HG02642 (cell line): ENCODE measurements around the gene ANKRD13B.
A peak's percentile ranks its signal among the peaks of the same experiment; 100 is the strongest.

Experiments used
- ATAC-seq: cut with Tn5 transposase; IDR thresholded peaks from one replicate; pipeline ENCODE4 v1.9.1; 2021; ENCODE audit warnings: mild to moderate bottlenecking; ENCODE audit not compliant: unreplicated experiment, poor library complexity

The ANKRD13B gene

DNA sequence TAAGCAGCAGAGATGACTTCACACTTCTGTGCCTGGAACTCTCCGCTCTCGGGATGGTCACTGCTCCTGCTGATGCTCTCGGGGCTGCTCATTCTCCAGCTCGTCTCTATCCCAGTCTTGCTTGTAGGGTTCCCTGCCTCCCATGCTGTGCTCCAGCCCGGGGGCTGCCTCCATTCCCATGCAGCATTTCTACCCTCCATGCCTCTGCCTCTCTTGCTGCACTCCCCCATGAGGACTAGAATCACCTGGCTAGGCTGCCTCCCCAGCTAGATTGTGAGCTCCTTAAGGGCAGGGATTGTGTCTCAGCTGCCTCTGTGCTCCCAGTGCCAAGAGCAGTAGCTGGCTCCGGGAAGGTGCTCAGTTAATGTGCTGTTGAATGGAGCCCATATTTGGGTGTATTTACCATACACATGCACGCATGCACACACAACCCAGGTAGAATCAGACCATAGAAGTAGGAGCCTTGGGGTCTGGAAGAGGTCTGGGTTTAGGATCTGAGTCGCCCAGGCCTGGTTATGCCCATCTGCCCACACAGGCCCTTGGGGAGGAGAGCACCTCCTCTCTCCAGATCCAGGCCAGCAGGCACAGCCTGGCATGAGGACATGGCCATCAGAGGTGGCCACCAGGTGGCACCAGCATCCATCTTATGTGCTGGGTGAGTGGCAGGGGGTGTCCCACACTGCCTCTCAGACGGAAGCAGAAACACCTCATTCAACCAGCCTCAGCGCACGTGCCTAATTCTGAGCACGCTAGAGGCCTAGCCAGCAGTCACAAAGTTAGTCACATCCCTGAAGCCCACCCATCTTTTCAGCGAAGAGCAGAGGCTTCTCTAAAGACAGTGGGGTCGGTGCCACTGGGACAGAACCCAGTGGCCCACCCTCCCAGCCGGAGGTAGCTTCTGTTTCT is 12.8 kb upstream of the ANKRD13B start:
- ATAC-seq, result peak; percentile 71

GRCh38 chr17:29581583-29582253 is 11.2 kb upstream of the ANKRD13B start:
- no peak for ATAC-seq

DNA sequence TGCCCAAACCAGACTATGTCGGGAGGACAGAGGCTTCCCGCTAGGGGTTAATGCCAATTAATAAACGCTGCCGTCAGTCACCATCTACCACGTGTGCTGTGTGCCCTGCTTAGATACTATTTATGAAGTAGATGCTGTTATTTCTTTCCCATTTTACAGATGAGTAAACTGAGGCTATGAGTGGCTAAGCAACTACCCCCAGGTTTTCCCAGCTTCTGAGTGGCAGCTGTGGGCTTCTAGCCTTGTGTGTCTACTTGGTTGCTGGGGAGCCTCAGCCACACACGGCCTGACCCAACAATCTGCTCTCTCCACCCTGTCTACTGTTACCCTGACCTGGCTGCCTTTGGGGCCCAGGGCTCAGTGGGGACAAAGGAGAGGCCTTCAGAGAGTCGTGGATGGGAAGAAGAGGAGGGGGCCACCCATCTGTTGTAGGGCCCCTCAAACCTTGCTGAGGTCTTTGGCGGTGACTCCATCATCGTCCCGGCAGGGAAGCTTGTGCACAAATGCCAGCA is 10.6 kb upstream of the ANKRD13B start:
- ATAC-seq, result no peak

DNA sequence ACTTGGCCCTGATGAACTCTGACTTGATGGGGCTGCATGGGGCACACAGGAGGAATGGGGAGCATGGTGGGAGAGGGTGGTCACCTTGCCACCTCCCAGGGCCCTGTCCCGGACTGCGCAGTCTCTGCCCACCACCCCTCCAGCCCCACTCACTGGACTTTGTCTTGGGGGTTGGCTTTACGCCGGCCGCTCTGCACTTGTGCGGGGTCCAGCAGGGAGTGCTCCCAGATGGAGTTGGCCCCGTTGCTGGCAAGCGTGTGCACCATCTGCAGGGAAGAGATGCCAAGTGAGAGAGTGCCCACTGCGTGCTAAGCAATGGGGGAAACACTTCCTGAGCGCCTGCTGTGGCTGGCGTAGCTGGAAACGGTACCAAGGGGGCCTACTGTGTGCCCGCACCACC is 10.2 kb upstream of the ANKRD13B start:
- ATAC-seq, result no peak

GRCh38 chr17:29583324-29584248 is 9.3 kb upstream of the ANKRD13B start:
- ATAC-seq, result no peak

GRCh38 chr17:29584452-29585079 is 8.4 kb upstream of the ANKRD13B start:
- no peak for ATAC-seq

DNA sequence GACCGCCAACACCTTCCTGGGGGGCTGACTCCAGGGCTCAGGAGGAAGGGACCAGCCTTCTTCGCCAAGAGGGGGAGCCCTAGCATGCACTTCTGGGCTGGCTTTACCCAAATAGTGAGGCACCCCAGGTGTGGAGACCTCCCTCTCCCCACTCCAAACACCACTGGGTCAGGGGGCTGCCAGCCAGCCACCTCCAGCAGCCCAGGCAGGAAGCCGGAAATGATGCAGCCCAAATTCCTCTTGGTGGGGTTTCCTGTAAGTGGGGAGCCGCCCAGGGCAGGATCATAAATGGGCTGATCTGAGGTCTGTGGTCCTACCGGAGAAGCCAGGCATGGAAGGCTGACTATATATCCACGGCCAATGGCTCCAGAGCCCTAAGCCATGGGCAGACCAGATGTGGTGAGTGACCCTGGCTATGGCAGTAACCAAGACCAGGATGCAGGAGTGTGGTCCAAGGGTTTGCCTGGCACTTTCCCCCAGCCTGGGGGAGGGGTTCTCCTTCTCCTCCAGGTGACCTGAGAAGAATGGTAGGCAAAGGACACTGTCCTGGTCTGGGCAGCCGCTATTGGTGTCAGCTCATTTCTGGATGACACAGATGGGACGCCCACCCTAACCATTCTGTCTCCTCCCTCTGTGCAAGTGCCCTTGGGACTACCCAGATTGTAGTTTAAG is 7.7 kb upstream of the ANKRD13B start:
- no peak for ATAC-seq

DNA sequence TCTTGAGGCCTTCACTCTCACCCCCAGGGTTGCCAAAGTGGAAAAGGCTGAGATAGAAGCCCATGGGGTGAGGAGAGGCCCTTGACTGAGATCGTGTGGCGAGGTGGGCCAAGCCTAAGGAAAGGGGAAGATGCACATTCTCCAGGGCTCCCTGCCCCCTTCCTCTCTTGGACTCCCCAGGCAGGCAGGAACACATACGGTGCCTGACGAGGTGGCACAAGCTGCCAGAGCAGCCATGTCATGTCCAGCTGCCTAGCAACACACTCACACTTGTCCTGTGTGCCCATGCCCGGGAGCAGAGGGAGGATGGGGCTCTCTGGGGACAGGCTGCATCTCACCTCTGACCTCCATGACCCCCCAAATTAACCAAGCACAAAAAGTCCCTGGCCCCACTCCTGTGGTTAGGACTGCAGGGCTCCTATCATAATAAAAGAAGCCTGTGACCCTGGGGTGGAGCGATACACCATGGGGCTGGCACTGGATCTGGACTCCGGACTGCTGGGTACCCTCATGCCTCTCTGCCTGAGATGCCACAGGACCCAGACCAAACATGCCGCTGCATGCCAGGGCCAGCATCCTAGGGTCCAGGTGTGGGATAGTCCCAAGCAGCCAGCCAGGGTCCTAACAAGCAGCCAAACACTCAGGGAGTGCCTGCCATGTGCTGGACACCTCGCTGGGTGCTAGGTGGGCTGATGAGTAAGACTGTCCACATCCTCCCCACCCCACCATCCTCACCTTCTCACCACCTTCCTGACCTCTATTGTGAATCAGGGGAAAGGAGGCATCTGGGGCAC is 6.1 kb upstream of the ANKRD13B start:
- ATAC-seq, result no peak

DNA sequence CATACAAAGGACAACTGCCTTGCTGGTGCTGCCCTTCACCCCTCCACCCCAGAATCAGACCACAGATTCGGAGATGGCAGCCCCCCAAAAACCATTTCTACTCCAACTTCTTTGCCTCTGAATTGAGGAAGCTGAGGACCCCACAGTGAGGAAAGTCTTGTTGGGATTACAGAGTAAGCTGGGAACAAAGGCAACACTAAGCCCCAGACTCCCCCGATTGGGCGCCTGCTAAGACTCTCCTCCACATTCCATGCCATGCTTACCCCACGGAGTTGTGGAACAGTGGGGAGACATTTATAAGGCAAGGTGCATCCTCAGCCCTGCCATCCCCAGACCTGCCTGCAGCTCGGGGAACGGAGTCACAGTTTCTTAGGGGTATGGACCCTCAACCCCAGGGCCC is 5.3 kb upstream of the ANKRD13B start:
- ATAC-seq, result no peak

- no peak for ATAC-seq
These were observed 4.8 kb upstream of the ANKRD13B start for GRCh38 chr17:29588017-29588561.

DNA sequence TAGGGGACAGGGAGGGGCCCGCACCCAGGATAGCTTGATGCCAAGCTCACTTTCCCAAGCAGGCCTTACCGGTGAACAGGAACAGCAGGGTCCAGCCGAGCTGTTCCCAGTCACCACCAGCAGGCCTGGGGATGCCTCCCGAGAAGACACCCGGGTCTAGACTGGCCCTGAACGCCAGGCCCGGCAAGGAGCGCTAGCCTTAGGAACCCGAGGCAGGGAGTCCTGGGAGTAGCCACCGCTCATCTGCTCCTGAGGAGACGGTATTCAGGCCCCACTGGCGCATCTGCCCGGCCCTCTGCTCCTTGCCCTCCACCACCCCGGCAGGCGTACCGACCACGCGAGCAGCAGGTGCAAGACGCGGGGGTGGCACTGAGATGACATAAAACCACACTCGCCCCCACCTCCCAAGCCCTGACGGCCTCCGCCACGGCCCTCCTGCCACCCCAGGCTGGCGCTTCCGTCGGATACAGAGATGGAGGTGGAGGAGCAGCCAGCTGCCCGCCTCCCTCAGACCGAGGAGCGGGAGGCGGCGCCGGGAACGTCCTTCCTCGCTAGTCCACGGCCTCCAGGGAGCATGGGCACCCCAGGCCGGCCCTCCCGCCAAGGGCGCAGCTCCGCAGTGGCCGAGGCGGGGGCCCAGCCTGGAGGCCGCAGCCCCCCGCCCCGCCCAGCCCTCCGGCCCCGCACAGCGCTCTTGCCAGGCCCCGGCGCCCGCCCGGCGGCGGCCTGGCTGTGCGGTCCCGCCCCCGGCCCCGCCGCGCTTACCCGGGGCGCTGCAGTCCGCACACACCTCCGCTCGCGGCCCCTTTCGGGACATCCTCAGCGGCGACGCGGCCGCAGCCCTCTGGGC is 4.1 kb upstream of the ANKRD13B start:
- peak; percentile 17 for ATAC-seq

DNA sequence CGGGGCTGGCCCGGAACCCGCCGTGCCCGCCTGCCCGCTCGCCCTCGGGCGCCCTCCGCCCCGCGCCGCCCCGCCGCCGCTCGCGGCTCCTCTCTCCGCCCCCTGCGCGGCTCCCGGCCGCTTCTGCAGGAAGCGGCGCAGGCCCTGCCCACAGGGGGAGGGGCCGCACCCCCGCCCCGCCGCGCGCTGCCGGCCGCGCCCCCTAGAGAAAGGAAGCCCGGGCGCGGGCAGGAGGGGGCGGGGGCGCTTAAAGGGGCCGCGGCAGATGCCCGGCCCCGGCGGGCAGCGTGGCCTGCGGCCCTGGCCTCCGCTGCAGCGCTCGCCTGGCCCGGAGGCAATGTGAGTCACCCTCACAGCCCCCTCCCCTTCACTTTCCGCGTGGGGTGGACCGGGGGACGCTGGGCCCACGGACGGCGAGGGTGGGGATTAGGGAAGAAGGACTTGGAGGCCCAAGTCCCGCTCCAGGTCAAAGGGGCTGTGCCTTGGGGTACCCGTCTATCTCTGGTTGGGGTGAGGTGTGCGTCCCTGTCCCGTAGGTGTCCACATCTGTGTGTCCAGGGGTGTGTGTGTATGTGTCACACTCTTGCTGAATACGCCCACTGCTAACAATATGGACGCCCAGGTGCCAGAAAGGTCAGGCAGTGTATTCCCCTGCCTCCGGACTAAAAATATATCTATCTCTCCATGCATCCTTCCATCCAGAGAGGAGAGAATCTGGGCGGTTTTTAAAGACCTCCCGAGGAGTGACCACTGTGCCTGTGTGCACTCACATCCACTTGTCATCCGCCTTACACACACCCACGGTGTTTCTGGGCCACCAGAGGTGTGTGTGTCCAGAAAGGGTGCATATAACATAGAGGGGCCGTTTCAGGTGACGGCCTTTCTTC is 3.2 kb upstream of the ANKRD13B start, which contains the start of gene GIT1:
TSS of gene GIT1 (minus strand) at position 125 of the 887 bp plus-strand sequence. CDS start 270 bp downstream, outside the sequence.
- peak; percentile 66 for ATAC-seq

DNA sequence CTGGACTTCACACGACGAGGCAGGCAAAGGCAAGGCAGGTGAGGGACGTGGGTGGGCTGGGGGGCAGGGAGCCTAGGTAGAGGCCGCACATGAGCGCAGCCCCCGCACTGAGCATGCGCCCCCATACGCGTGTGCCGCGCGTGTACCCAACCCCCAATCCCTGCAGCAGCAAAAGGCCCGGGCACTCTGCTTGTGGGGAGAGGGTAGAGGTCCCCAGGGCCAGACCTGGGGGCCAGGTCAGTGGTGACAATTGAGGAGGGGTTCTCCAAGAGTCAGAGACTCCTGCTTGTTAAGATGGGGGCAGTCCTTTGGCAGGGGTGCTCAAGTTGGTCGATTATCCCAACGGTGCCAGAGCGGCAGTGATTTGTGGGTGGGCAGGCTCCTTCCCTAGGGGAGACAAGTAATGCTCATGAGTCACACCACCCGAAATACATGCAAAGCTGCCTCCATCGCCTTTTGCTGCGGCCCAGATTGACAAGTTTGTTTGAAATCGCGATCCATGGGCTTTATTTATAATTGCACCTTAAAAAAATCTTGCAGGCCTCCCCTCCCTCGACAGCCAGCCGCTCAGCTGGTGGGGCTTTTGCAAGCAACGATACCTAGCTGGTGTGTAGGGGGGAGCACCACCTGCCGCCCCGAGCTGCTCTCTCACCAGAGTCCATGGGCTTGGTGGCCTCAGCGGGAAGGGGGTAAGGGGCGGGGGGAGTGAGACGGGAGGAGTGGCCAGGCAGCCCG is 2.4 kb upstream of the ANKRD13B start:
- no peak for ATAC-seq

- no peak for ATAC-seq
These were observed 1.7 kb upstream of the ANKRD13B start for GRCh38 chr17:29591146-29591736.
